HG03097 (cell line): ENCODE results near the gene NAB2.

Experiments used
- ATAC-seq: cut with Tn5 transposase; IDR thresholded peaks from one replicate; pipeline ENCODE4 v1.9.1; 2021; ENCODE audit not compliant: unreplicated experiment, low FRiP score

The NAB2 gene

DNA sequence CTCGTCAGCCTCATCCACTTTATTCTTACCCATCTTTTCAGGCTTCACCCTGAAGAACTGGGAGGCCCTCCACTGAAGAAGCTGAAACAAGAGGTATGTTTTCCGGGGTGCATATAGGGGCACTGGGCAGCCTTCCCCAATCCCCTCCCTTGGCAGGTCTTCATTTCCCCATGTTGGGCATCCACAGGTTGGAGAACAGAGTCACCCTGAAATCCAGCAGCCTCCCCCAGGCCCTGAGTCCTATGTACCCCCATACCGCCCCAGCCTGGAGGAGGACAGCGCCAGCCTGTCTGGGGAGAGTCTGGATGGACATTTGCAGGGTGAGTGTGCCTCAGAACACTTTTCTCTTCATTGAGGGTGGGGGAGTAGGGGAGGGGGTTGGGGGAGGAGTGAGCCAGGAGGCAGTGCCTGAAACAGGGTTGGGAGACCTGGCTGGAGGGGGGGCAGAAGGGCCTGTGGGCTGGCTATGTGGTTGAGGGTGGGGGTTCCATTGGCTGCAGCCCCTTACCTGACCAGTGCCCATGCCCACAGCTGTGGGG, 4.0 kb downstream of the NAB2 start:
- no peak for ATAC-seq

DNA sequence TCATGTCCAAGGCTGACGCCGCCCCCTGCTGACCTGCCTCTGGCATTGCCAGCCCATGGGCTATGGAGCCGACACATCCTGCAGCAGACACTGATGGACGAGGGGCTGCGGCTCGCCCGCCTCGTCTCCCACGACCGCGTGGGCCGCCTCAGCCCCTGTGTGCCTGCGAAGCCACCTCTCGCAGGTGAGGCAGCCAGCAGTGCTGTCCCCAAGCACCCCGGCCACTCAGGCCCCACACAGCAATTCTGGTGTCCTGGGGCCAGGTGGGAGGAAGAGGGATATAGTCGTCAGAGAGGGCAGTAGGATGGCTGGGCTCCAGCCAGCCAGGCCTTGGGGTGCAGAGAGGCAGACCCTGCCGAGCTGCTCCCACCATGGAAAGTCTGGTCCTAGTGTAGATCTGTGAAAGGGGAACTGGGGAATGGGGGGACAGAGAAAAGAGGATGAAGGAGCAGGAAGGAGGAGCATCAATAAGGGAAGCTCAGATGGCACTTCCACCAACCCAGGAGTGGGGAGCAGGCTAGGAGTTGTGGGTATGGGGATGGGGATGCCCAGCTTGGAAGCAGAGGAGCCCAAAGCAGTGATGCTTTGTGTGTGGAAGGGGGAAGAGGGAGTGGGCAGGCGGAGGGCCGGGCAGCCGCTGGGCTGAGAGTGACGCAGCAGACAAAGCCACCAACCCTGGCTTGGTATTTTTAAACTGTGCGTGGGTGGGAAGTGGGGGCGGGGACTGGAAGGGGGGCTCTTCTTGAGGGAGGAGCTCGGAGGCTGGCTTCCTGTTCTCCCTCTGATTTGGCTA, 4.7 kb downstream of the NAB2 start:
- ATAC-seq, result no peak

- ATAC-seq, result no peak
These were observed 5.6 kb downstream of the NAB2 start for GRCh38 chr12:57094208-57095160.

GRCh38 chr12:57095440-57095839, 6.5 kb downstream of the NAB2 start:
- ATAC-seq, result no peak

DNA sequence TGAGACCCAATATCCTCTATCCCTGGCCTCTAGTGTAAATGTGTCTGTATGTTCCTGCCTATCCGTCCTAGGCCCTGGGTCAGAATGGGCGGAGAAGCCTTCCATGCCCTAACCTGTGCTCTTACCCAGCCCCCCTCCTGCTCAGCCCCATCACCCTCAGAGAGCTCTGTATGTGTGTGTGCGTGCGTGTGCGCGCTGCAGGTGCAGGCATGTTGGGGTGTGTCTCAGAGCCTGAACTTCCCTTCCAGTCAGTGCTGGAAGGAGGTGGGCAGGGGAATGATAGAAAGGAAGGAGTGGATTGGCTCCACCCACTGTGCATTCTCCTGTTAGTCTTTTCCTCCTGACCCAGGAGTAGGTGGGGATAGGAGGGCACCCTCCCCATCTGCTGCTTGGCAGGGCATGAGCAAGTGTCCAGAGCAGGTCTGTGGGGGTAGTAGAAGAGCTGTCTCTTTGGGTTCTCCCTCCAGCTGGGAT, 7.2 kb downstream of the NAB2 start:
- no peak for ATAC-seq

- no peak for ATAC-seq
These were observed 8.0 kb downstream of the NAB2 start for GRCh38 chr12:57096748-57097553.

GRCh38 chr12:57097554-57097835, 8.6 kb downstream of the NAB2 start:
- no peak for ATAC-seq

- no peak for ATAC-seq
These were observed 9.6 kb downstream of the NAB2 start for GRCh38 chr12:57098546-57098945.

DNA sequence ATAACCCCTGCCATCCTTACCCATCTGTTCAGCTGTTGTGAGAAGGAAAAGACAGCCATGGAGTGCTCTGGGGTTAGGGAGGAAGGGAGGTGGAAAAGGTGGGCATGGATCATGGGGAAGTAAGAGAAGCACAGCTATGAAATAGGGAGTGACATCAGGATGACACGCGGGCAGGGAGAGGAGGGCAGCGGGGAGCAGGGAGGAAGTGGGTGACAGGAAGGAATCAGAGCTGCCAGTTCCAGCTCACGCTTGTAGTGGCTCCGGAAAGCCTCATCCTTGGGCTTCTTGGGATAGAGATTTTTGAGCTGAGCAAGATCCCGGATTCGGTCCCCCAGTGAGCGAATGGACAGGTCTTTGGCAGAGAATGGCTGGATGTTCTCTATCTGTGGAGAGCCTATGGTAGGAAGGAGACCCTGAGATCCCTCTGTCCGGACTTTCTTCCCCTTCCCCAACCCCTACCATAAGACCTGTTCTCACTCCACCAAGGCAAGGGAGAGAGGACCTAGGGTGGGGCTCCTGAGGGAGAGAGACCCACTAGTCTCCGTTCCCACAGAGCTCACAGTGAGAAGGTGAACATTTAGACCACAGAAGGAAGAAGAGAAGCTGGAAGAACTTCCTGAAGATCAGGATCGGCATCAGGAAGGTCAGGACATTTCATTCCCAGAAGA, 10.3 kb downstream of the NAB2 start:
- no peak for ATAC-seq

DNA sequence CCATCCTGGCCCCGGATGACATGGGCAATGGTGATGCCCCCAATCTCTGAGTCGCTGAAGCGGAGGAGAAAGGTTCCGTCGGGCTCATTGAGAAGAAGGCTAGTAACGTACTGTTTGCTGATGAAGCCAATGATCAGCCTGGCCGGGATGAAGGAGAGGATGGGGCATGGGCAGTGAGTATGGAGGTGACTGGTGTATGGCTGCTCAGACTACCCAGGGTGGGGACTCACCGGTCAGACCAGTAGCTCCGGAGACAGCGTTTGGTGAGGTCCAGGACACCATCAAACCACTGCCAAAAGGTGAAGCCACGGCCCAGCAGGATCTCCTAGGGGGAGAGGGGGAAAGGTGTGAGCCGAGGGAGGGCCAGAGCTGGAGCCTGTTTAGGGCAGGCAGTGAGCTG, 10.9 kb downstream of the NAB2 start:
- no peak for ATAC-seq

- ATAC-seq, result no peak
These were observed 13.2 kb downstream of the NAB2 start for GRCh38 chr12:57101892-57102695.

DNA sequence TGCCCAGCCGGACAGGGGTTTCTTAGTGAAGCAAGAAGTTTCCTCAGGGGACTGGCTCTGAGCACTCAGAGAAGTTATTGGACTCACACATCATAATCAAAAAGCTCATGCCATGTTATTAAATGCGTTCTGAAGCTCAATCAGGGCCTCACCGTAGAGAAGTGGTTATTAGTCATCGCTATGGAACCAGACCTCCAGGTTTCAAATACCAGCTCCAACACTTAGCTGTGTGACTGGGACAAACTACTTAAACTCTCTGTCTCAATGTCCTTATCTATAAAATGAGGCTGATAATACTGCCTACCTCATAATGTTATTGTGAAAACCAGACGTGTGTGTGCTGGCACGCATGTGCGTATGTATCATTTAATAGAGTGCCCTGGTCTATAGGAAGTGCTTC, 14.9 kb downstream of the NAB2 start:
- ATAC-seq, result no peak

DNA sequence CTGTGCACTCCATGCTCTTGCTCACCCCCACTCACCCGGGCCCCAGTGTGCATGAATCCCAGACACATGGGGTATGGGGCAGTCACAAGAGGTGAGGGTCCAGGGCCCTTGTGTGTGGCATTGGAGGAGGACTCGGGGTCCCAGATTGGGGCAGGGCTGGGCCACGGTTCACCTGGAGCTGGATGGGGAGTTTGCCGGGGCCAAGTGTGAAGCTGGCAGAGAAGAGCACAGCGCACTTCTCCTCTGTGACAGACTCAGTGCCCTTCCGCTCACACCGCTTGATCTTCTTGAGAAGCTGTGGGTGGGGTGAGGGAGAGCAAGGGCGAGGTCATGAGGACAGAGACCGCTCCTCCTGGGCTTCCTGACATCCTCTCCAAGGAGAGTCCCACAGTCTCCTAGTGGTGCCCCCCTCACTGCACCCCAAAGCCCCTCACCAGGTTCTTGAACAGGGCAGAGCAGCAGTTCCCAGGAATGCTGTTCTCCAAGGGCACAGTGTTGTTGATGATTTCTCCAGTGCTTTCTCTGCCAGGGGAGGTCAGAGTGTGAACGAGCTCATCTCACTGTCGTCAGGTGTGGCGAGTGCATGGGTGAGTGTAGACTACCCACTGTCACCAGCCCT, 15.5 kb downstream of the NAB2 start:
- no peak for ATAC-seq

DNA sequence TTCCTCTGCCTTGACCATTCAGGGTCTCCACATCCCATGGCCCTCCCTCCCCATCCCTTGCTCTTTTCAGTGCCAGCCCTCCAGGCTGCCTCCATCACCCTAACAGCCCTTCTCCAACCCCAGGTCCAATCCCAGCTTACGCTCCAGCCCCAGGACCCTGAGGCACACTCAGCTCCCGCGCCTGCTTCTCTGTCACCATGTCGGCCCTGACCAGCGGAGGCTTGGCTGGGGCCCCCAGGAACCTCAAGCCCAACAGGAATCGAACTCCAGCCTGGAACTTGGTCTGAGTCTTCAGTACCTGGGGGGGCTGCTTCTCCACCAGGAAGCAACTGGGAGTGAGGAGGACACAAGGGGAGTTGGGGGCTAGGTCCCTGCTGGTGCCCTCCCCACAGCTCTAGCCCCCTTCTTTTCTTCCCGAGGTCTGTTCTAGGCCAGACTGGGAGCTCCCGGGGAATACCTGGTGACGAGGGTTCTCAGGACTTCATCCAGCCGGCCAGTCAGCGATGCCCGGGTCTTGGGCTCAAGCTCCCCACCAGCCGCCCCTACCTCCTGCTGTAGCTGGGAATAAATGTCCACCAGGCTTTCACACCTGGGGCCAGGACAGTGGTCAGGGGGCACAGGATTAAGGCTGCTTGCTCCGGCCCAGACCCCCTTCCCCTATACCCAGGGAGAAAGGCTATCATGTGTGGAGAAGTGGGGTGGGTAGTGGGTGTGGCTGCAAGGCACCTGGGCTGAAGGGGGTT, 16.3 kb downstream of the NAB2 start:
- no peak for ATAC-seq

DNA sequence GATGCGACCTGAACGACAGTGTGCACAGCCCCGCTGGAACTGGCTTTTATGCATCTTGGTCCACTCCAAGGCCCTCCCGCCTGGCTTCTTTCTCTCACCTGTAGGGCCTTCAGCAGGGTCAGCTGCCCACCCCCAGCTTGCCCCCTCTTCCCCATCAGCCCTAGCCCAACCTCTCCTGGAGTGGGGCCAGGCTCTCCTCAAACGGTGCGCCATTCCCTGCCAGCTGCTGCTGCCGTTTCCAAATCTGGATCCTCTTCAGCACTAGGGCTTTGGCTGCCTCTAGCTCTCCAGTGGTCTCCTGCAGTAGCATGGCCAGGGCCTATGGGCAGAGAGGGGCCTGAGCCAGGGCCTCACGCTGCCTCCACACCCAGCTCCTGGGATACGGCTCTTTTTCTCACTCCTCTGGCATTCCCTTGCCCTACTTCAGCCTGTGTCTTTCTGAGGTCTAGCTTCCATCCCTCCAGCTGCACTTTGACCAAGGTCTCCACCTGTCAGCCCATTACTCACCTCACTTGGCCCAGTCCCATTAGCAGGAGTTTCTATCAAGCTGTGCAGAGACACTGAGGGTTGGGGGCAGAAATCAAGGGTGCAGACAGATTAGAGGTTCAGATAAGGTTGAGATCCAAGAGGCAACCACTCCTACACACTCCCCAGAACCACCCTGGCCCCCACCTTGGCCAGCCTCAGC, 17.3 kb downstream of the NAB2 start:
- ATAC-seq, result no peak

DNA sequence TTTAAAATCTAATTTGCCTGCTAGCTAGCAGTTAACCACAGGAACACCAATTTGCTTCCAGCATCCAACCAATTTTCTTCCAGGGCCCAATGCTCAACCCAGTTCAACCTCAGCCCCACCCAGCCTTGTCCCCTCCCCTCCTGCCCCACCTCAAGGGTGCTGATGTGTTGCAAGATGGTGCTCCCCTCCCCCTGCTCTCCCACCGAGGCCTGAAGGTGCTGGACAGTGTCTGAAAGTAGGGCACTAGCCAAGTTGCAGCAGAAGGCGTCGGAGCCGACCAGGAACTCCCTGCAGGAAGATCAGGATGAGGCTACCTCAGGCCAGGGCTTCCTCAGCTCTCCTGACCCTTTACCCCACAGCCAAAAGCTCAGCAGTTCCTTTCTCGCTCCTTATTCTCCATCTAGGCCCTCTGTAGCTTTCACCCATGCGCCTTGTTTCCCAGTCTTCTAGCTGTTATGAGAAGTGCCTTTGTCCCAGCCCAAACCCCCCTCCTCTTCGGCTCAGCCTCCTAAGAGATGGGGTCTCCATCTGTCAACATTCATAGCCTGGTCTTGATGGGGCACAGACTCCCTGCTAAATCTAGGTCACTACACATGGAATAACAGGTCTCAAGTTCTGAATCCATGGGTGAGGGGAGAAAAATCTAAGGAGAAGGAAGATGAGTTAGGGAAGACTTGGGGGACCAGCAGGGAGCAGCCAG, 18.7 kb downstream of the NAB2 start:
- no peak for ATAC-seq
